BE2C (cell line): ENCODE data around the gene SF1.
A peak's percentile ranks its signal among the peaks of the same experiment; 100 is the strongest.

Source experiments
- DNase-seq: peaks from one replicate; pipeline ENCODE4 v3.0.0-alpha.2; 2020
- H3K27me3 ChIP-seq: fragments of 250-450 bp; sonication (Bioruptor Pico); 2 replicates; pipeline ENCODE4 v1.5.1; 2020; ENCODE audit warnings: mild to moderate bottlenecking
- H3K36me3 ChIP-seq: fragments of 250-450 bp; sonication (Bioruptor Pico); 2 replicates; pipeline ENCODE4 v1.5.1; 2020; ENCODE audit warnings: mild to moderate bottlenecking
- H3K4me1 ChIP-seq: fragments of 250-450 bp; sonication (Bioruptor Pico); 2 replicates; pipeline ENCODE4 v1.5.1; 2020
- H3K4me3 ChIP-seq: 2 replicates; pipeline ENCODE4 v1.5.1; 2011; ENCODE audit warnings: low read depth, low read length
- H3K9me3 ChIP-seq: fragments of 250-450 bp; sonication (Bioruptor Pico); 2 replicates; pipeline ENCODE4 v1.5.1; 2020
- CTCF ChIP-seq: IDR thresholded peaks from 2 replicates; pipeline ENCODE4 v1.5.1; 2012; ENCODE audit warnings: mild to moderate bottlenecking, low read depth, low read length

Gene SF1

GRCh38 chr11:64723117-64723906 is 55.0 kb downstream of the SF1 start, which contains the start of gene NRXN2:
Gene NRXN2, minus strand, starts transcription at chr11:64723197. Its CDS starts 9,498 bp downstream, at chr11:64713699.
- H3K9me3 ChIP-seq = no peaks in the 10 kb centered on the region
- no peaks in the 10 kb centered on the region for H3K27me3 ChIP-seq
- TF ChIP-seq CTCF = peak; percentile 66
- peak; percentile 84 for DNase-seq
- no peaks in the 10 kb centered on the region for H3K36me3 ChIP-seq
- peak within 1 kb of the TSS; percentile 56 for H3K4me3 ChIP-seq
- no peaks in the 10 kb centered on the region for H3K4me1 ChIP-seq

- H3K4me3 ChIP-seq = no peak overlapping the region
- TF ChIP-seq CTCF = no peak
- no peaks in the 10 kb centered on the region for H3K4me1 ChIP-seq
- H3K36me3 ChIP-seq = no peaks in the 10 kb centered on the region
- DNase-seq = no peak
- no peaks in the 10 kb centered on the region for H3K9me3 ChIP-seq
- H3K27me3 ChIP-seq = no peaks in the 10 kb centered on the region
These were observed 55.9 kb downstream of the SF1 start for GRCh38 chr11:64722141-64723065.

GRCh38 chr11:64721359-64721699 is 57.0 kb downstream of the SF1 start:
- H3K27me3 ChIP-seq = no peaks in the 10 kb centered on the region
- no peaks in the 10 kb centered on the region for H3K36me3 ChIP-seq
- DNase-seq = no peak
- H3K9me3 ChIP-seq = no peaks in the 10 kb centered on the region
- no peak overlapping the region for H3K4me3 ChIP-seq
- no peaks in the 10 kb centered on the region for H3K4me1 ChIP-seq
- no peak for TF ChIP-seq CTCF

GRCh38 chr11:64720640-64721358 is 57.5 kb downstream of the SF1 start:
- H3K9me3 ChIP-seq = no peaks in the 10 kb centered on the region
- H3K4me3 ChIP-seq = no peak overlapping the region
- no peak for TF ChIP-seq CTCF
- H3K27me3 ChIP-seq = no peaks in the 10 kb centered on the region
- DNase-seq = no peak
- no peaks in the 10 kb centered on the region for H3K36me3 ChIP-seq
- no peaks in the 10 kb centered on the region for H3K4me1 ChIP-seq

- DNase-seq = no peak
- TF ChIP-seq CTCF = no peak
- no peaks in the 10 kb centered on the region for H3K27me3 ChIP-seq
- no peaks in the 10 kb centered on the region for H3K36me3 ChIP-seq
- H3K9me3 ChIP-seq = no peaks in the 10 kb centered on the region
- H3K4me1 ChIP-seq = no peaks in the 10 kb centered on the region
- H3K4me3 ChIP-seq = no peak overlapping the region
These were observed 58.2 kb downstream of the SF1 start for GRCh38 chr11:64720167-64720566.
